ENCODE measurements around the gene NOTCH4. TPM values are rescaled to one million over a fixed set of nuclear protein-coding genes. Genes with fewer than 3 reads are reported as not detected.

The NOTCH4 gene
- total and polyA plus RNA-seq, 2 donors (not counting 3 experiments of a cell fraction or from before 2014, with no cell fraction given): 41.7 to 114 TPM

- TF ChIP-seq EZH2 (IDR thresholded peaks at IDR 0.05; ENCODE audit: borderline replicate concordance, low read depth, low read length, severe bottlenecking) (no peak), POLR2AphosphoS5 (IDR thresholded peaks at IDR 0.05; ENCODE audit: insufficient read depth, low read depth, low read length) (peak; percentile 57), POLR2A (IDR thresholded peaks at IDR 0.05; ENCODE audit: low read depth, low read length) (peak; percentile 53)
- Histone ChIP-seq H3K27me3 (ENCODE audit: control insufficient read depth in 2 of 2, insufficient read depth in 2 of 2, low read length in 2 of 2) (no peaks in the 10 kb centered on the region), H4K20me1 (replicated peaks; ENCODE audit: control insufficient read depth, extremely low read depth, insufficient read depth, low read length) (no peaks in the 10 kb centered on the region), H3K27ac (ENCODE audit: insufficient read depth, low read depth, low read length) (peak within 1 kb of the TSS; percentile 83), H3K4me1 (ENCODE audit: control insufficient read depth, extremely low read depth, insufficient read depth, low read length) (peaks cover 47% of the 10 kb centered on the region), H3K36me3 (ENCODE audit: control insufficient read depth in 2 of 2, extremely low read depth in 1 of 2, insufficient read depth in 2 of 2, low read length in 2 of 2) (peaks cover 0 to 16% of the 10 kb centered on the region in 2 experiments), H3K9me3 (replicated peaks; ENCODE audit: control insufficient read depth, insufficient read depth, low read length) (no peaks in the 10 kb centered on the region), H3K79me2 (ENCODE audit: control insufficient read depth, insufficient read depth, low read length) (peaks cover 23% of the 10 kb centered on the region), H2AFZ (ENCODE audit: low read depth, low read length) (no peak within 1 kb of the TSS), H3K4me3 (replicated peaks in 1 of 3; ENCODE audit: insufficient read depth in 1 of 3, low read depth in 1 of 3, low read length in 3 of 3) (peak within 1 kb of the TSS; percentile 32 to 83 (median 73)), H3K4me2 (ENCODE audit: insufficient read depth, low read length) (peak within 1 kb of the TSS; percentile 89), H3K9me1 (replicated peaks; ENCODE audit: control insufficient read depth, extremely low read depth, insufficient read depth, low read length) (no peaks in the 10 kb centered on the region), H3K9ac (replicated peaks; ENCODE audit: extremely low read depth, insufficient read depth, low read length) (peak within 1 kb of the TSS; percentile 80)
- peak; percentile 93 for DNase-seq (ENCODE audit: low read depth, low spot score)
- POLR2A ChIA-PET: interaction anchor here (0.6 to 1.0 kb wide), 2 partner anchors 13 to 511 kb away, joined by 3 to 5 read pairs; no protein-coding TSS in a partner anchor
- FAIRE-seq: peak; percentile 92
- CTCF ChIA-PET: interaction anchor here (0.6 to 1.8 kb wide), 6 partner anchors 13 to 96 kb away, joined by 3 to 6 read pairs (median 4); partner anchors contain the start of genes ATF6B and FKBPL
- intact Hi-C loops (cut with micrococcal nuclease) (loop anchor here (1.0 to 10.0 kb wide), 4 partner anchors 12 to 525 kb away; partner anchors contain the start of genes ATF6B, C6orf47, CSNK2B and GPANK1), dilution Hi-C loops (cut with MboI; ENCODE audit: extremely low pct_ligation_motif_present, low sequenced_read_pairs) (no loop called here)
- TSS peak; percentile 67 for BruUV-seq (replicated peaks)
Measured at GRCh38 chr6:32190054-32190851, 33.6 kb downstream of the NOTCH4 start, which contains the start of gene PBX2. TSS of gene PBX2 (minus strand) at chr6:32190202. CDS start at chr6:32189915, 287 bp downstream.

- no TSS peak for BruUV-seq (replicated peaks)
- peak overlapping the region; percentile 51 for H3K27ac ChIP-seq (ENCODE audit: insufficient read depth, low read depth, low read length)
- TF ChIP-seq POLR2AphosphoS5 (IDR thresholded peaks at IDR 0.05; ENCODE audit: insufficient read depth, low read depth, low read length): no peak
- no peak for TF ChIP-seq GATA2 (IDR thresholded peaks at IDR 0.05; ENCODE audit: insufficient read depth, insufficient read length, low read depth, low read length)
- no peak for TF ChIP-seq POLR2A (IDR thresholded peaks at IDR 0.05; ENCODE audit: low read depth, low read length)
- TF ChIP-seq MAX (IDR thresholded peaks at IDR 0.05; ENCODE audit: insufficient read depth, insufficient read length): no peak
- no peak for TF ChIP-seq FOS (IDR thresholded peaks at IDR 0.05; ENCODE audit: borderline replicate concordance, insufficient read depth, low read length)
- no peak for TF ChIP-seq CTCF (IDR thresholded peaks at IDR 0.05; ENCODE audit: extremely low read depth in 1 of 2, insufficient read depth in 1 of 2, low read depth in 1 of 2, low read length in 2 of 2)
- TF ChIP-seq EZH2 (IDR thresholded peaks at IDR 0.05; ENCODE audit: borderline replicate concordance, low read depth, low read length, severe bottlenecking): no peak
- no peak for TF ChIP-seq JUN (IDR thresholded peaks at IDR 0.05; ENCODE audit: borderline replicate concordance, insufficient read depth, insufficient read length, low read depth)
- no peak for TF ChIP-seq MYC (IDR thresholded peaks at IDR 0.05; ENCODE audit: low read depth, low read length)
- peak overlapping the region; percentile 89 for H3K4me2 ChIP-seq (ENCODE audit: insufficient read depth, low read length)
- H3K79me2 ChIP-seq (ENCODE audit: control insufficient read depth, insufficient read depth, low read length): peaks cover 23% of the 10 kb centered on the region
- H3K27me3 ChIP-seq (ENCODE audit: control insufficient read depth in 2 of 2, insufficient read depth in 2 of 2, low read length in 2 of 2): no peaks in the 10 kb centered on the region
- POLR2A ChIA-PET: interaction anchor here (1.0 kb wide), 1 partner anchor 12 kb away, joined by 5 read pairs; no protein-coding TSS in a partner anchor
- peaks cover 42% of the 10 kb centered on the region for H3K4me1 ChIP-seq (ENCODE audit: control insufficient read depth, extremely low read depth, insufficient read depth, low read length)
- no peaks in the 10 kb centered on the region for H3K9me3 ChIP-seq (replicated peaks; ENCODE audit: control insufficient read depth, insufficient read depth, low read length)
- H3K4me3 ChIP-seq (replicated peaks in 1 of 3; ENCODE audit: insufficient read depth in 1 of 3, low read depth in 1 of 3, low read length in 3 of 3): peak overlapping the region; percentile 32 to 83 (median 73)
- FAIRE-seq (no peak), DNase-seq (ENCODE audit: low read depth, low spot score) (no peak)
- no peaks in the 10 kb centered on the region for H4K20me1 ChIP-seq (replicated peaks; ENCODE audit: control insufficient read depth, extremely low read depth, insufficient read depth, low read length)
- H3K9me1 ChIP-seq (replicated peaks; ENCODE audit: control insufficient read depth, extremely low read depth, insufficient read depth, low read length): no peaks in the 10 kb centered on the region
- intact Hi-C loops (cut with micrococcal nuclease) (loop anchor here (1.0 to 10.0 kb wide), 4 partner anchors 11 to 525 kb away; partner anchors contain the start of genes ATF6B, C6orf47, CSNK2B and GPANK1), dilution Hi-C loops (cut with MboI; ENCODE audit: extremely low pct_ligation_motif_present, low sequenced_read_pairs) (no loop called here)
- peaks cover 0 to 16% of the 10 kb centered on the region in 2 experiments for H3K36me3 ChIP-seq (ENCODE audit: control insufficient read depth in 2 of 2, extremely low read depth in 1 of 2, insufficient read depth in 2 of 2, low read length in 2 of 2)
- no peak overlapping the region for H2AFZ ChIP-seq (ENCODE audit: low read depth, low read length)
- peak overlapping the region; percentile 66 for H3K9ac ChIP-seq (replicated peaks; ENCODE audit: extremely low read depth, insufficient read depth, low read length)
- CTCF ChIA-PET: interaction anchor here (1.0 to 1.8 kb wide), 3 partner anchors 12 to 62 kb away, joined by 3 to 6 read pairs (median 3); partner anchors contain the start of genes ATF6B and FKBPL
Measured at GRCh38 chr6:32189742-32190053, 34.2 kb downstream of the NOTCH4 start.

Measured in endothelial cell of umbilical vein (primary cell).